Measurements from ENCODE around the gene SHFL. TPM values are rescaled to one million over a fixed set of nuclear protein-coding genes. Genes with fewer than 3 reads are reported as not detected.

The SHFL gene
- total RNA-seq, 2 experiments from 2014 or later = 28.3 to 31.9 TPM

GRCh38 chr19:10141973-10142372 lies 55.9 kb downstream of the SHFL start:
- Mint-ChIP-seq H3K9me3 (no peaks in the 10 kb centered on the region), H3K4me1 (ENCODE audit: low read depth) (peaks cover 34% of the 10 kb centered on the region), H3K36me3 (ENCODE audit: low read depth) (peaks cover 78% of the 10 kb centered on the region), H3K27ac (peak overlapping the region; percentile 93), H3K27me3 (ENCODE audit: low read depth) (no peaks in the 10 kb centered on the region), H3K4me3 (no peak overlapping the region)
- no peak for DNase-seq
- CTCF ChIA-PET = interaction anchor here (1.7 kb wide), 1 partner anchor 108 kb away, joined by 5 read pairs; no protein-coding TSS in a partner anchor
- intact Hi-C loops (cut with micrococcal nuclease) = loop anchor here (2.0 to 5.0 kb wide), 3 partner anchors 35 to 53 kb away; partner anchors contain the start of gene DNMT1

Small RNA genes within 50 kb of the gene (microRNA-seq; reads per million reads assigned to microRNA genes)
- not detected for gene MIR5589 (ENCODE audit: borderline microRNAs expressed, borderline replicate concordance)

Other genes with a start within 250 kb of the SHFL start
- gene OLFM2, start 149.8 kb upstream of the SHFL start, total RNA-seq = 1 to 10 TPM in 1 of 2 experiments, under 1 TPM in 1; 0.12 to 1.0 TPM
- gene COL5A3, start 75.8 kb upstream of the SHFL start, total RNA-seq = under 1 TPM in 1 of 2 experiments, not detected in 1; 0.05 TPM
- not detected for gene RDH8, start 72.8 kb upstream of the SHFL start, total RNA-seq
- gene ANGPTL6, start 16.4 kb downstream of the SHFL start, total RNA-seq = 10 to 100 TPM; 18.6 to 20.7 TPM
- gene PPAN, start 20.0 kb downstream of the SHFL start, total RNA-seq = 10 to 100 TPM; 59.7 to 60.0 TPM
- gene P2RY11, start 25.4 kb downstream of the SHFL start, total RNA-seq = 10 to 100 TPM; 11.8 to 12.2 TPM
- gene EIF3G, start 33.6 kb downstream of the SHFL start, total RNA-seq = 100 to 1,000 TPM; 213 to 222 TPM
- gene DNMT1, start 108.6 kb downstream of the SHFL start, total RNA-seq = 100 to 1,000 TPM; 365 to 371 TPM
- 1 to 10 TPM; 3.4 TPM for gene S1PR2, start 145.0 kb downstream of the SHFL start, total RNA-seq
- 100 to 1,000 TPM; 115 to 116 TPM for gene MRPL4, start 165.9 kb downstream of the SHFL start, total RNA-seq
- 10 to 100 TPM; 11.5 to 12.0 TPM for gene ICAM1, start 184.8 kb downstream of the SHFL start, total RNA-seq
- not detected for gene ICAM4, start 200.6 kb downstream of the SHFL start, total RNA-seq
- under 1 TPM; 0.72 to 0.81 TPM for gene ICAM5, start 203.6 kb downstream of the SHFL start, total RNA-seq
- gene ZGLP1, start 223.5 kb downstream of the SHFL start, total RNA-seq = 1 to 10 TPM in 1 of 2 experiments, under 1 TPM in 1; 0.86 to 1.1 TPM
- gene FDX2, start 229.7 kb downstream of the SHFL start, total RNA-seq = 1 to 10 TPM; 9.5 to 9.7 TPM
- gene RAVER1, start 247.2 kb downstream of the SHFL start, total RNA-seq = 10 to 100 TPM; 63.0 to 69.0 TPM